A673 (cell line): ENCODE measurements around the gene ILF3. TPM values are rescaled to one million over a fixed set of nuclear protein-coding genes. Genes with fewer than 3 reads are reported as not detected.

ENCODE experiments used
- BruUV-seq: library from RNA; stranded (reverse); fragments of 400-500 nt; replicated peaks from 2 replicates; lab custom pipeline; 2021; lab: Mats Ljungman, UMichigan
- CTCF ChIA-PET: fragments of 300-600 bp; sonication (Branson Sonifier 250); formaldehyde crosslinking; loops from one replicate; lab custom pipeline; 2022; ENCODE audit warnings: antibody characterized with exemption; lab: Charles Lee
- POLR2A ChIA-PET: fragments of 300-600 bp; sonication (Branson Sonifier 250); formaldehyde crosslinking; loops from one replicate; lab custom pipeline; 2022; ENCODE audit warnings: antibody characterized with exemption; ENCODE audit not compliant: low non-redundant PET; lab: Charles Lee
- DNase-seq: peaks from one replicate; pipeline ENCODE4 v3.0.0-alpha.2; 2015; ENCODE audit warnings: low spot score
- H3K27ac ChIP-seq: fragments of 200-600 bp; sonication (generic); 2 replicates; pipeline ENCODE4 v1.5.1; 2016; ENCODE audit warnings: mixed run types, low read depth, mild to moderate bottlenecking, mixed read lengths, antibody characterized with exemption, low read length; ENCODE audit not compliant: poor library complexity, severe bottlenecking
- H3K27me3 ChIP-seq: fragments of 200-600 bp; sonication (generic); replicated peaks from 2 replicates; pipeline ENCODE4 v1.6.1; 2017; ENCODE audit warnings: mixed run types, low read depth, mild to moderate bottlenecking, mixed read lengths, antibody characterized with exemption, low read length; ENCODE audit not compliant: insufficient read depth, poor library complexity
- H3K36me3 ChIP-seq: fragments of 200-600 bp; sonication (generic); 2 replicates; pipeline ENCODE4 v1.6.1; 2016; ENCODE audit warnings: mixed run types, mild to moderate bottlenecking, mixed read lengths, antibody characterized with exemption, low read length; ENCODE audit not compliant: insufficient read depth, poor library complexity, severe bottlenecking
- H3K4me1 ChIP-seq: fragments of 200-600 bp; sonication (generic); 2 replicates; pipeline ENCODE4 v1.6.1; 2017; ENCODE audit warnings: mixed run types, mild to moderate bottlenecking, mixed read lengths, antibody characterized with exemption, low read length; ENCODE audit not compliant: insufficient read depth, poor library complexity, severe bottlenecking
- H3K4me3 ChIP-seq: fragments of 200-600 bp; sonication (generic); 2 replicates; pipeline ENCODE4 v1.5.1; 2016; ENCODE audit warnings: low read depth, mixed run types, mild to moderate bottlenecking, mixed read lengths, low read length; ENCODE audit not compliant: poor library complexity, severe bottlenecking
- H3K9me3 ChIP-seq: fragments of 200-600 bp; sonication (generic); 2 replicates; pipeline ENCODE4 v1.6.1; 2016; ENCODE audit warnings: mixed run types, low read depth, mild to moderate bottlenecking, mixed read lengths, antibody characterized with exemption, low read length; ENCODE audit not compliant: poor library complexity, severe bottlenecking
- EZH2 ChIP-seq: fragments of 200-600 bp; sonication (generic); IDR thresholded peaks from 2 replicates; pipeline ENCODE4 v1.6.1; 2017; ENCODE audit warnings: borderline replicate concordance, low read depth, mild to moderate bottlenecking, mixed read lengths, antibody characterized with exemption, low read length; ENCODE audit not compliant: poor library complexity, severe bottlenecking
- intact Hi-C: fragments of 100-400 bp; cut with micrococcal nuclease; formaldehyde crosslinking; loops from one replicate; pipeline ENCODE4 v1.10.0; 2022; ENCODE audit not compliant: unreplicated experiment
- total RNA-seq: library from RNA; stranded (reverse); gene quantifications from 2 replicates; pipeline ENCODE4 v1.2.3, GENCODE V29; 2021
- TF ChIP-seq, protein P1 (sequence below): fragments of 300-800, 200-600 bp; sonication (generic); conservative IDR thresholded peaks from 2 replicates; pipeline ENCODE4 v1.5.1; 2017; ENCODE audit warnings: low read depth, mild to moderate bottlenecking, antibody characterized with exemption, low read length, moderate library complexity, mixed read lengths

Gene ILF3
- total RNA-seq, 1 experiment from 2014 or later, result 683 TPM

DNA sequence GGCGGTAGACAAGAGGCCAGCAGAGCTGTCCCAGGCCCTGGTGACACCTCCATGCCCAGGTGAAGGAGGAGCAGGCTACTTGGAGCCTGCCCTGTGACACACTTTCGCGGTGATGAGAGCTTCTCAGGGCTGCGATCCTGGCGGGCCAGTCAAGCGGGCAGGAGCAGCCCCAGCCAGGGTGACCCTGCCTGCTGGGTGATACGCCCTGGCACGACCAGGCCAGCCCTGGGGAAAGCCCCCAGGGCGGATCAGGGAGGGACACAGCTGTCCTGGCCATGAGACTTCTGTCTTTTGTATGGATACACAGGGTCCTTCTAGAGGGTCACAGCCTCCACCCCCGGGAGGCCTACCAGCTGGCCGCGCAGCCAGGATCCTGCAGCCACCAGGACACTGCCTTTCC, 76.8 kb downstream of the ILF3 start:
- POLR2A ChIA-PET, result no interaction called here
- no peaks in the 10 kb centered on the region for H3K36me3 ChIP-seq
- CTCF ChIA-PET, result no interaction called here

DNA sequence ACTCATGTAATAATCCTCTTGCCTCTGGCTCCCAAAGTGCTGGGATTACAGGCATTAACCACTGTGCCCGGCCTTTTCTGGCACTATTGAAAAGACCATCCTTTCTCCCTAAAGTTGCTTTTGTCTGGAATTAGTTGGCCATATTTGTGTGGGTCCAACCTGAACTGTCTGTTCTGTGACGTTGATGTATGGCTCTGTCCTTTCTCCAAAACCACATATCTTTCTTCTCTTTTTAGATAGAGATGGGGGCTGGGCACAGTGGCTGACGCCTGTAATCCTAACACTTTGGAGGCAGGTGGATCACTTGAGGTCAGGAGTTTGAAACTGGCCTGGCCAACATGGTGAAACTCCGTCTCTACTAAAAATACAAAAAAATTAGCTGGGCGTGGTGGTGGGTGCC, 81.6 kb downstream of the ILF3 start:
- Histone ChIP-seq H3K27ac (no peak overlapping the region), H3K36me3 (no peaks in the 10 kb centered on the region), H3K27me3 (no peaks in the 10 kb centered on the region), H3K9me3 (peaks cover 5% of the 10 kb centered on the region), H3K4me1 (no peaks in the 10 kb centered on the region), H3K4me3 (no peak overlapping the region)
- no peak for DNase-seq
- POLR2A ChIA-PET, result no interaction called here
- intact Hi-C loops, result no loop called here
- BruUV-seq, result no TSS peak
- TF ChIP-seq EZH2, result no peak
- TF ChIP-seq, protein P1, sequence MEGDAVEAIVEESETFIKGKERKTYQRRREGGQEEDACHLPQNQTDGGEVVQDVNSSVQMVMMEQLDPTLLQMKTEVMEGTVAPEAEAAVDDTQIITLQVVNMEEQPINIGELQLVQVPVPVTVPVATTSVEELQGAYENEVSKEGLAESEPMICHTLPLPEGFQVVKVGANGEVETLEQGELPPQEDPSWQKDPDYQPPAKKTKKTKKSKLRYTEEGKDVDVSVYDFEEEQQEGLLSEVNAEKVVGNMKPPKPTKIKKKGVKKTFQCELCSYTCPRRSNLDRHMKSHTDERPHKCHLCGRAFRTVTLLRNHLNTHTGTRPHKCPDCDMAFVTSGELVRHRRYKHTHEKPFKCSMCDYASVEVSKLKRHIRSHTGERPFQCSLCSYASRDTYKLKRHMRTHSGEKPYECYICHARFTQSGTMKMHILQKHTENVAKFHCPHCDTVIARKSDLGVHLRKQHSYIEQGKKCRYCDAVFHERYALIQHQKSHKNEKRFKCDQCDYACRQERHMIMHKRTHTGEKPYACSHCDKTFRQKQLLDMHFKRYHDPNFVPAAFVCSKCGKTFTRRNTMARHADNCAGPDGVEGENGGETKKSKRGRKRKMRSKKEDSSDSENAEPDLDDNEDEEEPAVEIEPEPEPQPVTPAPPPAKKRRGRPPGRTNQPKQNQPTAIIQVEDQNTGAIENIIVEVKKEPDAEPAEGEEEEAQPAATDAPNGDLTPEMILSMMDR, result no peak
- CTCF ChIA-PET, result no interaction called here

More for the DNA sequence above, 76.8 kb downstream of the ILF3 start:
- TF ChIP-seq EZH2, result no peak
- TF ChIP-seq, protein P1, result no peak
- no TSS peak for BruUV-seq
- intact Hi-C loops, result no loop called here
- no peak for DNase-seq
- H3K4me1 ChIP-seq, result peaks cover 8% of the 10 kb centered on the region
- H3K4me3 ChIP-seq, result no peak overlapping the region
- H3K27ac ChIP-seq, result no peak overlapping the region
- H3K9me3 ChIP-seq, result no peaks in the 10 kb centered on the region
- H3K27me3 ChIP-seq, result no peaks in the 10 kb centered on the region

DNA sequence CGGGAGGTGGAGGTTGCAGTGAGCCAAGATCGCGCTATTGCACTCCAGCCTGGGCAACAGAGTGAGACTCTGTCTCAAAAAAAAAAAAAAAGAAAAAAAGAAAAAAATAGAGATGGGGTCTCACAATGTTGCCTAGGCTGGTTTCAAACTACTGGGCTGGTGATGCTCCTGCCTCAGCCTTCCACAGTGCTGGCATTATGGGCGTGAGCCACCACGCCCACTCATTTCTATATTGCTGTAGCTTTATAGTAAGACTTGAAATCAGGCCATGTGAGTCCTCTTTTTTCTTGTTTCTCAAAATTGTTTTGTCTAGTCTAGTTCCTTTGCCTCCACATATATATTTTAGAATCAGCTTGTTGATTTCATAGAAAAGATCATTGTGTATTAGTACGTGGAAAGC, 82.0 kb downstream of the ILF3 start:
- Histone ChIP-seq H3K27ac (no peak overlapping the region), H3K9me3 (peaks cover 5% of the 10 kb centered on the region), H3K36me3 (no peaks in the 10 kb centered on the region), H3K27me3 (no peaks in the 10 kb centered on the region), H3K4me1 (no peaks in the 10 kb centered on the region), H3K4me3 (no peak overlapping the region)
- no peak for DNase-seq
- intact Hi-C loops, result no loop called here
- CTCF ChIA-PET, result no interaction called here
- no TSS peak for BruUV-seq
- POLR2A ChIA-PET, result interaction anchor here (0.7 kb wide), 1 partner anchor 68 kb away, joined by 9 read pairs; no protein-coding TSS in a partner anchor
- TF ChIP-seq EZH2, result no peak
- TF ChIP-seq, protein P1, result no peak
